Nephron progenitor cell (in vitro differentiated cells): ENCODE data around the gene COL8A1.

Source experiments
- DNase-seq: peaks from one replicate; pipeline ENCODE4 v3.0.0; 2021
- H3K27ac Mint-ChIP-seq: 2 replicates; pipeline ENCODE4 v1.8.0; 2021; ENCODE audit warnings: mild to moderate bottlenecking, moderate library complexity, mixed read lengths
- H3K27me3 Mint-ChIP-seq: 2 replicates; pipeline ENCODE4 v1.8.0; 2021; ENCODE audit warnings: mild to moderate bottlenecking, low read depth, mixed read lengths; ENCODE audit not compliant: poor library complexity
- H3K36me3 Mint-ChIP-seq: 2 replicates; pipeline ENCODE4 v1.8.0; 2021; ENCODE audit warnings: low read depth, mixed read lengths
- H3K4me1 Mint-ChIP-seq: 2 replicates; pipeline ENCODE4 v1.8.0; 2021; ENCODE audit warnings: mixed read lengths
- H3K4me3 Mint-ChIP-seq: 2 replicates; pipeline ENCODE4 v1.8.0; 2021; ENCODE audit warnings: mild to moderate bottlenecking, moderate library complexity, mixed read lengths
- H3K9me3 Mint-ChIP-seq: 2 replicates; pipeline ENCODE4 v1.8.0; 2021; ENCODE audit warnings: mild to moderate bottlenecking, moderate library complexity, mixed read lengths
- TF ChIP-seq, protein P1 (sequence below): fragments of 200-600 bp; sonication (generic); IDR thresholded peaks from 2 replicates; pipeline ENCODE4 v1.5.0; 2021; ENCODE audit warnings: antibody characterized with exemption

The COL8A1 gene

DNA sequence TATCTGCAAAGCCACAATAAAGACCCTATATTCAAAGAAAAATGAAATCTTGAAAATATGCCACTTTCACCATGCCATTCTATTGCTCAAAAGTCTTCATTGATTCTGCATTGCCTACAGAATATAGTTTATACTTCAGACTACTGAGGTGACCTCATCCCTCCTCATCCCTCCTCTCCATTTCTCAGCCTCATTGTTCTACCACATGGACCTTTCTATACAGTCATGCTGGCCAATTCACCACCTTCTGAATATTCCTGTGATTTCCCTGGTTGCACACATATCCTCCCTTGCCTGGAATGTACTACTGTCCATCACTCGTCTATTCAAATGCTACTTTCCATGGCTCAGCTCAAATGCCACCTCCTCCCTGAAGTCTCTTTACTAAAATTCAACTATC lies 3.5 kb upstream of the COL8A1 start:
- Mint-ChIP-seq H3K4me3 (no peak overlapping the region), H3K27ac (peak overlapping the region; percentile 17), H3K9me3 (no peaks in the 10 kb centered on the region)

GRCh38 chr3:99635348-99635747 lies 3.0 kb upstream of the COL8A1 start:
- no peak for DNase-seq
- Mint-ChIP-seq H3K4me1 (peaks cover 21% of the 10 kb centered on the region), H3K27ac (no peak overlapping the region), H3K4me3 (no peak overlapping the region), H3K36me3 (no peaks in the 10 kb centered on the region), H3K27me3 (peaks cover 71% of the 10 kb centered on the region), H3K9me3 (no peaks in the 10 kb centered on the region)
- TF ChIP-seq, protein P1, sequence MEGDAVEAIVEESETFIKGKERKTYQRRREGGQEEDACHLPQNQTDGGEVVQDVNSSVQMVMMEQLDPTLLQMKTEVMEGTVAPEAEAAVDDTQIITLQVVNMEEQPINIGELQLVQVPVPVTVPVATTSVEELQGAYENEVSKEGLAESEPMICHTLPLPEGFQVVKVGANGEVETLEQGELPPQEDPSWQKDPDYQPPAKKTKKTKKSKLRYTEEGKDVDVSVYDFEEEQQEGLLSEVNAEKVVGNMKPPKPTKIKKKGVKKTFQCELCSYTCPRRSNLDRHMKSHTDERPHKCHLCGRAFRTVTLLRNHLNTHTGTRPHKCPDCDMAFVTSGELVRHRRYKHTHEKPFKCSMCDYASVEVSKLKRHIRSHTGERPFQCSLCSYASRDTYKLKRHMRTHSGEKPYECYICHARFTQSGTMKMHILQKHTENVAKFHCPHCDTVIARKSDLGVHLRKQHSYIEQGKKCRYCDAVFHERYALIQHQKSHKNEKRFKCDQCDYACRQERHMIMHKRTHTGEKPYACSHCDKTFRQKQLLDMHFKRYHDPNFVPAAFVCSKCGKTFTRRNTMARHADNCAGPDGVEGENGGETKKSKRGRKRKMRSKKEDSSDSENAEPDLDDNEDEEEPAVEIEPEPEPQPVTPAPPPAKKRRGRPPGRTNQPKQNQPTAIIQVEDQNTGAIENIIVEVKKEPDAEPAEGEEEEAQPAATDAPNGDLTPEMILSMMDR, result no peak

More for the DNA sequence above, 3.5 kb upstream of the COL8A1 start:
- TF ChIP-seq, protein P1, result no peak
- H3K36me3 Mint-ChIP-seq, result no peaks in the 10 kb centered on the region
- no peak for DNase-seq
- peaks cover 67% of the 10 kb centered on the region for H3K27me3 Mint-ChIP-seq
- H3K4me1 Mint-ChIP-seq, result peaks cover 21% of the 10 kb centered on the region

DNA sequence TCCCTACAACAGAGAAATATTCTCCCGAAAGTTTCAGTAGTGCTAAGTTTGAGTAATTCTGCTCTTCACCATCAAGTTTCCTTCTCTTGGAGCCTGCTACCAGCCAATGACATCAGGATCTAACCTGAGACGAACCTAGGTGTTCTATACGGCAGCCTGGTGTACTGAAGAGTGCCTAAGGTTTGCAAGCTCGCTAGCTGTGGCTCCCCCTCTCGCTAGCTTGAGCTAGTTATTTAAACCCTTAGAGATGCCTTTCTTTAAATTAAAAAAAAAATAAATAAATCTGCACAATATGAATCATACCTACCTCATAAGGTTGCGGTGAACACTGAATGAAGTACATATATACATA lies 1.4 kb upstream of the COL8A1 start:
- H3K27me3 Mint-ChIP-seq, result peaks cover 85% of the 10 kb centered on the region
- TF ChIP-seq, protein P1, result no peak
- no peak overlapping the region for H3K27ac Mint-ChIP-seq
- H3K4me3 Mint-ChIP-seq, result peak overlapping the region; percentile 87
- peaks cover 21% of the 10 kb centered on the region for H3K4me1 Mint-ChIP-seq
- H3K36me3 Mint-ChIP-seq, result no peaks in the 10 kb centered on the region
- DNase-seq, result no peak
- no peaks in the 10 kb centered on the region for H3K9me3 Mint-ChIP-seq

GRCh38 chr3:99637368-99638111 lies 854 bp upstream of the COL8A1 start:
- TF ChIP-seq, protein P1, result no peak
- peak; percentile 35 for DNase-seq
- peaks cover 90% of the 10 kb centered on the region for H3K27me3 Mint-ChIP-seq
- peak overlapping the region; percentile 11 for H3K27ac Mint-ChIP-seq
- H3K4me3 Mint-ChIP-seq, result peak overlapping the region; percentile 87
- H3K4me1 Mint-ChIP-seq, result peaks cover 21% of the 10 kb centered on the region
- no peaks in the 10 kb centered on the region for H3K9me3 Mint-ChIP-seq
- no peaks in the 10 kb centered on the region for H3K36me3 Mint-ChIP-seq

DNA sequence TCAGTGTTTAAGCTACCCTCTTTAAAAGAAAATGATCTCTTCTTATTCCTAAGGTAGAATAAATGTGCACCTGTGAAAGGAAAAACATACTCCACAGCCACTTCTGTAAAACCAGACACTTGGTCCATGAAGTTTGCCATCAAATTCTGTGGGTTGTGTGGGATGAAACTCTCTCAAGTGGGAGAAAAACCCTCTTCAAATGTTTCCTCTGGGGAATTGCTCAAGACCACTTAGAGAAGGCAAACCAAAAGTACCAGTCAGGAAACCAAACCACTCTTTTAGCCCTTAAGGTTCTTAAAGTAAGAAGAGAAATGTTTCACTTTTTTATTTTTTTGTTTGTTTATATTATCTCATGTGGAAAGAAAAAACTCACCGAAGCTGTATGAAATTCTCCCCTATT lies 1.2 kb downstream of the COL8A1 start:
- no peaks in the 10 kb centered on the region for H3K36me3 Mint-ChIP-seq
- H3K27me3 Mint-ChIP-seq, result peaks cover 89% of the 10 kb centered on the region
- H3K4me1 Mint-ChIP-seq, result peaks cover 21% of the 10 kb centered on the region
- H3K27ac Mint-ChIP-seq, result no peak overlapping the region
- H3K9me3 Mint-ChIP-seq, result no peaks in the 10 kb centered on the region
- DNase-seq, result no peak
- H3K4me3 Mint-ChIP-seq, result no peak overlapping the region
- TF ChIP-seq, protein P1, result no peak

DNA sequence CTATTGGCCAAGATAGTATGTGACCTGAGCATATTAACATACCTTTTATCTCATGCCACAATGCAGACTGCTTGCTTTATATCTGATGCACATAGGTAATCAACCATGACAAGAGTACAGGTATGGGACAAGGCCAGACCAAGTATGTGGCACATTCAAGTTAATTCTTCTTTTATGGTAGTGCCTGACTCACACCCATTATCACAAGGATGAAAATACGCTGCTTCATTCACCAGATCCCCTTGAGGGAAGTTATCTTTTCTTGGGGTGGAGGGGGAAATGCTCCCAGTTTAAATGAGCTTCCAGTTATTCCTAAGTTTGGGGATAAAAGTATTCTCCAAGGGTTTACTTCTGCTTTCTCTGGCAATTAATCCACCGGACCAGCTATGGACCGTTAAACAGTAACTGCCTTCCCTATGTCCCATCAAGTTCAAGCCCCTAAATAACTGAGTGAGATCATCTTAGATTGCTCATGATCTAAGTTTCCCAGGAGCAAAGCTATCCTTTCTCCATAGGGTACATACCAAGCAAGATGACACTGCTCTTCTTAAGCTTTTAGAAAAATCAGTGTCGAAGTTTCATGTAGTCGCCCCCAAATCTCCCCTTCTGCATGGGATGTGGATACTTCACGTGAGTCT lies 1.9 kb downstream of the COL8A1 start:
- Mint-ChIP-seq H3K9me3 (no peaks in the 10 kb centered on the region), H3K4me3 (no peak overlapping the region), H3K4me1 (peaks cover 26% of the 10 kb centered on the region), H3K36me3 (no peaks in the 10 kb centered on the region), H3K27ac (no peak overlapping the region), H3K27me3 (peaks cover 82% of the 10 kb centered on the region)
- DNase-seq, result no peak
- TF ChIP-seq, protein P1, result no peak
